Kidney (tissue), 14 donors: Measurements from ENCODE around the gene ALDH1L1. TPM values are rescaled to one million over a fixed set of nuclear protein-coding genes. Genes with fewer than 3 reads are reported as not detected.

ENCODE experiments used
- DNase-seq, 5 donors: peaks; one replicate each; pipeline ENCODE4 v3.0.0-alpha.2; 2013 to 2020
- FAIRE-seq: peaks from 2 replicates; lab custom pipeline; 2012; peaks lifted over from hg19 to GRCh38; lab: Jason Lieb, UNC
- H3K27ac ChIP-seq, 2 donors: one replicate each; pipeline ENCODE4 v1.7.0; 2013; ENCODE audit warnings: low read depth in 2 of 2, low read length in 2 of 2, inconsistent platforms in 1 of 2
- H3K27me3 ChIP-seq: one replicate; pipeline ENCODE4 v1.7.1; 2013; ENCODE audit warnings: low read length, inconsistent platforms; ENCODE audit not compliant: control insufficient read depth, insufficient read depth
- H3K36me3 ChIP-seq, 3 donors: one replicate each; pipeline versions ENCODE4 v1.7.0 to v1.7.1; 2013; ENCODE audit warnings: low read length in 3 of 3, control low read depth in 1 of 3, inconsistent platforms in 1 of 3; ENCODE audit not compliant: insufficient read depth in 3 of 3, control insufficient read depth in 2 of 3
- H3K4me1 ChIP-seq, 3 donors: one replicate each; pipeline versions ENCODE4 v1.7.0 to v1.7.1; 2013; ENCODE audit warnings: low read length in 3 of 3, inconsistent platforms in 1 of 3, low read depth in 1 of 3; ENCODE audit not compliant: control insufficient read depth in 2 of 3, insufficient read depth in 2 of 3
- H3K4me3 ChIP-seq, 3 donors: one replicate each; pipeline versions ENCODE4 v1.7.0 to v1.8.1; 2013; ENCODE audit warnings: low read length in 3 of 3, control low read depth in 1 of 3, inconsistent platforms in 1 of 3
- H3K9ac ChIP-seq, 3 donors: one replicate each; pipeline versions ENCODE4 v1.7.0 to v1.7.1; 2013; ENCODE audit warnings: low read length in 3 of 3, control low read depth in 1 of 3, inconsistent platforms in 1 of 3
- H3K9me3 ChIP-seq, 3 donors: one replicate each; pipeline versions ENCODE4 v1.7.0 to v1.7.1; 2013; ENCODE audit warnings: low read length in 3 of 3, control low read depth in 1 of 3, inconsistent platforms in 1 of 3; ENCODE audit not compliant: control insufficient read depth in 2 of 3, insufficient read depth in 1 of 3
- CTCF ChIP-seq: IDR thresholded peaks from 3 replicates; pipeline ENCODE4 v1.5.1; 2012; ENCODE audit warnings: mild to moderate bottlenecking, moderate library complexity, borderline replicate concordance; ENCODE audit not compliant: insufficient read depth; ENCODE audit errors: extremely low read depth
- intact Hi-C: fragments of 100-400 bp; cut with DNase I; formaldehyde crosslinking; loops from one replicate; pipeline ENCODE4 v1.11.1; 2022
- polyA plus RNA-seq: library from polyadenylated mRNA; stranded (reverse); fragments of 350-450 nt; fragmentation: Illumina TruSeq; extraction: RNeasy Lipid Tissue Mini Kit (QIAGEN cat#74804); gene quantifications from one replicate; pipeline ENCODE4 v1.2.3, GENCODE V29; 2014; ENCODE audit warnings: low read depth, low replicate concordance; ENCODE audit not compliant: insufficient read depth
- total RNA-seq: library from RNA; stranded (reverse); fragmentation: NEBNext Ultra II Directional; extraction: Animal tissue kit (Norgen Biotek cat#: 25700); gene quantifications from one replicate; pipeline ENCODE4 v1.2.1, GENCODE V29; 2021
- donor health status: control.
- donor health status: control.
- donor health status: control.
- donor health status: control.
- donor health status: control.
- donor health status: DM: yes; HTN: yes; CAD: no.
- donor health status: Normal renal cell carcinoma (clear cell type).

ALDH1L1 gene
- total and polyA plus RNA-seq, 2 donors from 2014 or later, result 60.0 to 199 TPM

GRCh38 chr3:126137490-126138130 is 42.8 kb downstream of the ALDH1L1 start:
- Histone ChIP-seq H3K9me3 (no peaks in the 10 kb centered on the region), H3K36me3 (peaks cover 0 to 38% (median 15%) of the 10 kb centered on the region in 3 donors), H3K27ac (no peak overlapping the region), H3K4me3 (no peak overlapping the region), H3K9ac (no peak overlapping the region), H3K27me3 (no peaks in the 10 kb centered on the region), H3K4me1 (no peaks in the 10 kb centered on the region)
- TF ChIP-seq CTCF, result no peak
- intact Hi-C loops, result loop anchor here (10.0 kb wide), 1 partner anchor 107 kb away; no protein-coding TSS in a partner anchor
- FAIRE-seq (no peak), DNase-seq (peak in 2 of 5 donors; percentile 4 to 40)

GRCh38 chr3:126136428-126137220 is 43.8 kb downstream of the ALDH1L1 start:
- Histone ChIP-seq H3K9ac (no peak overlapping the region), H3K9me3 (no peaks in the 10 kb centered on the region), H3K4me1 (no peaks in the 10 kb centered on the region), H3K36me3 (peaks cover 0 to 38% (median 21%) of the 10 kb centered on the region in 3 donors), H3K27me3 (no peaks in the 10 kb centered on the region), H3K27ac (no peak overlapping the region), H3K4me3 (no peak overlapping the region)
- no peak for TF ChIP-seq CTCF
- DNase-seq, result peak in 3 of 5 donors; percentile 8 to 41 (median 22)
- FAIRE-seq, result no peak
- intact Hi-C loops, result loop anchor here (10.0 kb wide), 1 partner anchor 108 kb away; no protein-coding TSS in a partner anchor

DNA sequence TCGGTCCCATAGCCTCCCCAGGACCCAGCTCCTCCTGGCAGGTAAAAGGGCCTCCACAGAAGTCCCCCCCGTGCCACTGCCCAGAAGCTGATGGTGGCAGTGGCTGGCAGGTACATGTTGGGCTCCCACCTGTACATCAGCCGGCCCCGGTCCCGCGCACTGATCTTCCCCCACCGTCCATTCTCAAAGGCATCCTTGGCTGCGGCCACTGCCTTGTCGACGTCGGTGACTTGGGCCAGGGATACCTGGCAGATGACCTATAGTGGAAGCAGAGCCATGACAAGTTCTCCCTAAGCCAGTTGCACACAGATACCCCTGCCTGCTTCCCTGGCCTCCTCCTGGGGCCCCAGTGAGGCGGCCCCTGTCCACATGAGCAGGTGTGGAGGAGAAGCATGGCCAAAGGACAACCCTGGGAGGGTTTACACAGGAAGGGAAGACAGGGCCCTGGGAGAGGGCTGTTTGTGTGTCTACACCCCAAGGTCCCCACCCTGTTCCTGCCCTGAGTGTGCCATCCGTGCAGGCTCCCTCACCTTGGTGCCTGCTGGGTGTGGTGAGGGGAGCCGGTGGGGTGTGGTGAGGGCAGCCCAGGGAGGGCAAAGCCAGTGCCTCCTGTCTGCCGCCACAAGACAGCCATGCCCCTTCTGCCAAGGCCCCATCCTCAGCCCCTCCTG is 44.8 kb downstream of the ALDH1L1 start:
- peaks cover 0 to 34% (median 21%) of the 10 kb centered on the region in 3 donors for H3K36me3 ChIP-seq
- no peak for FAIRE-seq
- DNase-seq, result peak in 3 of 5 donors; percentile 6 to 67 (median 28)

More for the DNA sequence above, 44.8 kb downstream of the ALDH1L1 start:
- no peak overlapping the region for H3K4me3 ChIP-seq
- intact Hi-C loops, result loop anchor here (10.0 kb wide), 1 partner anchor 109 kb away; no protein-coding TSS in a partner anchor
- H3K9me3 ChIP-seq, result no peaks in the 10 kb centered on the region
- no peaks in the 10 kb centered on the region for H3K27me3 ChIP-seq
- no peak overlapping the region for H3K27ac ChIP-seq
- TF ChIP-seq CTCF, result no peak
- no peak overlapping the region for H3K9ac ChIP-seq
- no peaks in the 10 kb centered on the region for H3K4me1 ChIP-seq
